CD4-positive, alpha-beta T cell treated with Interferon alpha-2 for 1 hour (primary cell): Measurements from ENCODE around the gene ARHGAP20.
"Not testable (repeated sequence)": the region's sequence is repeated elsewhere in the genome, so short reads cannot be mapped to it uniquely, and the experiment has no call there.

Source experiments
- DNase-seq, 2 donors: peaks; one replicate each; pipeline ENCODE4 v3.0.0-alpha.2; 2020 to 2022

ARHGAP20 gene

GRCh38 chr11:110713449-110713776 is 1.2 kb upstream of the ARHGAP20 start:
- DNase-seq: no peak

GRCh38 chr11:110712659-110713448 is 617 bp upstream of the ARHGAP20 start:
- DNase-seq: no peak

- DNase-seq: no peak
Observed at GRCh38 chr11:110711448-110711775, 825 bp downstream of the ARHGAP20 start.

GRCh38 chr11:110710628-110711381 is 1.4 kb downstream of the ARHGAP20 start:
- no peak for DNase-seq

- DNase-seq: no peak
Observed at GRCh38 chr11:110704210-110704864, 7.9 kb downstream of the ARHGAP20 start.

GRCh38 chr11:110691926-110692325 is 20.3 kb downstream of the ARHGAP20 start:
- no peak for DNase-seq

- DNase-seq: no peak
Observed at GRCh38 chr11:110689306-110689705, 22.9 kb downstream of the ARHGAP20 start.

GRCh38 chr11:110679323-110679975 is 32.8 kb downstream of the ARHGAP20 start:
- DNase-seq: no peak

- DNase-seq: no peak
Observed at GRCh38 chr11:110675548-110675947, 36.7 kb downstream of the ARHGAP20 start.

- DNase-seq: no peak
Observed at GRCh38 chr11:110665689-110666465, 46.4 kb downstream of the ARHGAP20 start.

- DNase-seq: no peak
Observed at GRCh38 chr11:110655967-110656366, 56.3 kb downstream of the ARHGAP20 start.

GRCh38 chr11:110654456-110654855 is 57.8 kb downstream of the ARHGAP20 start:
- no peak for DNase-seq

GRCh38 chr11:110645253-110645652 is 67.0 kb downstream of the ARHGAP20 start:
- DNase-seq: no peak

GRCh38 chr11:110634370-110634769 is 77.9 kb downstream of the ARHGAP20 start:
- DNase-seq: no peak

GRCh38 chr11:110631551-110631950 is 80.7 kb downstream of the ARHGAP20 start:
- no peak for DNase-seq

- no peak for DNase-seq
Observed at GRCh38 chr11:110629594-110629993, 82.6 kb downstream of the ARHGAP20 start.

GRCh38 chr11:110621826-110622225 is 90.4 kb downstream of the ARHGAP20 start:
- no peak for DNase-seq

- not testable (repeated sequence) for DNase-seq
Observed at GRCh38 chr11:110619366-110619765, 92.9 kb downstream of the ARHGAP20 start.

- no peak for DNase-seq
Observed at GRCh38 chr11:110614031-110614430, 98.2 kb downstream of the ARHGAP20 start.

GRCh38 chr11:110613197-110613918 is 98.9 kb downstream of the ARHGAP20 start:
- no peak for DNase-seq

- DNase-seq: no peak
Observed at GRCh38 chr11:110606415-110606814, 105.8 kb downstream of the ARHGAP20 start.

- DNase-seq: no peak
Observed at GRCh38 chr11:110601936-110602335, 110.3 kb downstream of the ARHGAP20 start.
